ENCODE results near the gene PCBP4.

Gene PCBP4

GRCh38 chr3:51954713-51955112 lies 12.5 kb downstream of the PCBP4 start:
- no peak for DNase-seq

GRCh38 chr3:51954105-51954504 lies 13.1 kb downstream of the PCBP4 start:
- DNase-seq = no peak

- DNase-seq = no peak
These were observed 13.8 kb downstream of the PCBP4 start for GRCh38 chr3:51953445-51953844.

GRCh38 chr3:51950899-51951298 lies 16.4 kb downstream of the PCBP4 start:
- DNase-seq = no peak

GRCh38 chr3:51949121-51949520 lies 18.1 kb downstream of the PCBP4 start:
- no peak for DNase-seq

- DNase-seq = no peak
These were observed 19.2 kb downstream of the PCBP4 start for GRCh38 chr3:51948016-51948580.

- DNase-seq = no peak
These were observed 19.9 kb downstream of the PCBP4 start for GRCh38 chr3:51947215-51947900.

- DNase-seq = no peak
These were observed 20.5 kb downstream of the PCBP4 start for GRCh38 chr3:51946796-51947195.

GRCh38 chr3:51945926-51946705 lies 21.1 kb downstream of the PCBP4 start:
- DNase-seq = no peak

GRCh38 chr3:51945031-51945840 lies 22.0 kb downstream of the PCBP4 start:
- DNase-seq = no peak

GRCh38 chr3:51944451-51945021 lies 22.7 kb downstream of the PCBP4 start:
- DNase-seq = no peak

GRCh38 chr3:51943451-51944391 lies 23.5 kb downstream of the PCBP4 start:
- no peak for DNase-seq

- DNase-seq = peak; percentile 57 to 62
These were observed 24.4 kb downstream of the PCBP4 start for GRCh38 chr3:51942603-51943450.

- DNase-seq = peak; percentile 99 to 100
These were observed 25.3 kb downstream of the PCBP4 start, which contains the start of the genes PARP3 and RRP9 for GRCh38 chr3:51941798-51942602. PARP3 (plus strand) TSS chr3:51942363; CDS start chr3:51943356, 993 bp downstream. RRP9 (minus strand) TSS chr3:51941904; CDS start chr3:51941867, 37 bp downstream.

- DNase-seq = no peak
These were observed 25.8 kb downstream of the PCBP4 start for GRCh38 chr3:51941463-51941797.

GRCh38 chr3:51940648-51941462 lies 26.4 kb downstream of the PCBP4 start:
- DNase-seq = no peak

GRCh38 chr3:51938780-51939425 lies 28.4 kb downstream of the PCBP4 start:
- no peak for DNase-seq

Measured in activated CD4-positive, alpha-beta T cell treated with anti-CD3 and anti-CD28 coated beads, Interleukin-2, amount 50 U/mL, for 4 hours (primary cell).